NK-92 (cell line): ENCODE data around the gene ITSN2.
"Not testable (repeated sequence)": the region's sequence is repeated elsewhere in the genome, so short reads cannot be mapped to it uniquely, and the experiment has no call there.

Experiments used
- DNase-seq: peaks from one replicate; lab custom pipeline; 2025; ENCODE audit not compliant: unreplicated experiment; lab: John Stamatoyannopoulos, UW

ITSN2 gene

GRCh38 chr2:24363301-24363700 lies 3.0 kb upstream of the ITSN2 start:
- DNase-seq, result no peak

GRCh38 chr2:24362253-24362652 lies 1.9 kb upstream of the ITSN2 start:
- DNase-seq, result no peak

GRCh38 chr2:24360963-24361330 lies 611 bp upstream of the ITSN2 start:
- no peak for DNase-seq

GRCh38 chr2:24359129-24360049 lies 947 bp downstream of the ITSN2 start:
- DNase-seq, result no peak

- not testable (repeated sequence) for DNase-seq
Measured at GRCh38 chr2:24357767-24358166, 2.6 kb downstream of the ITSN2 start.

- DNase-seq, result not testable (repeated sequence)
Measured at GRCh38 chr2:24357115-24357514, 3.2 kb downstream of the ITSN2 start.

GRCh38 chr2:24354957-24355356 lies 5.4 kb downstream of the ITSN2 start:
- DNase-seq, result no peak

GRCh38 chr2:24354395-24354794 lies 5.9 kb downstream of the ITSN2 start:
- no peak for DNase-seq

GRCh38 chr2:24353973-24354372 lies 6.4 kb downstream of the ITSN2 start:
- no peak for DNase-seq

GRCh38 chr2:24353364-24353763 lies 7.0 kb downstream of the ITSN2 start:
- no peak for DNase-seq

GRCh38 chr2:24352664-24353063 lies 7.7 kb downstream of the ITSN2 start:
- DNase-seq, result no peak

GRCh38 chr2:24351981-24352380 lies 8.4 kb downstream of the ITSN2 start:
- no peak for DNase-seq

GRCh38 chr2:24351627-24351938 lies 8.8 kb downstream of the ITSN2 start:
- no peak for DNase-seq

GRCh38 chr2:24350826-24351626 lies 9.3 kb downstream of the ITSN2 start:
- no peak for DNase-seq

- no peak for DNase-seq
Measured at GRCh38 chr2:24349097-24349496, 11.2 kb downstream of the ITSN2 start.

- no peak for DNase-seq
Measured at GRCh38 chr2:24345937-24346336, 14.4 kb downstream of the ITSN2 start.

- DNase-seq, result no peak
Measured at GRCh38 chr2:24343225-24343882, 17.0 kb downstream of the ITSN2 start.

- DNase-seq, result no peak
Measured at GRCh38 chr2:24342110-24342910, 18.0 kb downstream of the ITSN2 start.

- no peak for DNase-seq
Measured at GRCh38 chr2:24339856-24340262, 20.5 kb downstream of the ITSN2 start.

- DNase-seq, result not testable (repeated sequence)
Measured at GRCh38 chr2:24339098-24339497, 21.2 kb downstream of the ITSN2 start.

GRCh38 chr2:24337890-24338289 lies 22.4 kb downstream of the ITSN2 start:
- no peak for DNase-seq
